RKO (cell line): ENCODE results near the gene PEX10.

Source experiments
- DNase-seq: peaks from one replicate; pipeline ENCODE4 v3.0.0-alpha.2; 2016; ENCODE audit warnings: low spot score

Gene PEX10

GRCh38 chr1:2388004-2388913, 24.1 kb downstream of the PEX10 start:
- DNase-seq, result no peak

GRCh38 chr1:2386636-2387611, 25.4 kb downstream of the PEX10 start:
- DNase-seq, result no peak

- DNase-seq, result no peak
Observed at GRCh38 chr1:2385606-2386280, 26.6 kb downstream of the PEX10 start.

- DNase-seq, result no peak
Observed at GRCh38 chr1:2384941-2385481, 27.4 kb downstream of the PEX10 start.

GRCh38 chr1:2384130-2384860, 28.1 kb downstream of the PEX10 start:
- DNase-seq, result no peak

- DNase-seq, result no peak
Observed at GRCh38 chr1:2383576-2383975, 28.8 kb downstream of the PEX10 start.

- DNase-seq, result peak; percentile 23
Observed at GRCh38 chr1:2382621-2383361, 29.6 kb downstream of the PEX10 start.

GRCh38 chr1:2381741-2382620, 30.4 kb downstream of the PEX10 start:
- DNase-seq, result peak; percentile 67

GRCh38 chr1:2380816-2381591, 31.4 kb downstream of the PEX10 start:
- no peak for DNase-seq

GRCh38 chr1:2379733-2380404, 32.5 kb downstream of the PEX10 start:
- DNase-seq, result no peak

GRCh38 chr1:2378956-2379732, 33.2 kb downstream of the PEX10 start:
- no peak for DNase-seq

GRCh38 chr1:2378441-2378851, 33.9 kb downstream of the PEX10 start:
- no peak for DNase-seq

GRCh38 chr1:2377751-2378440, 34.5 kb downstream of the PEX10 start:
- DNase-seq, result no peak

GRCh38 chr1:2376931-2377672, 35.3 kb downstream of the PEX10 start:
- no peak for DNase-seq

GRCh38 chr1:2376261-2376741, 36.1 kb downstream of the PEX10 start:
- DNase-seq, result no peak

- no peak for DNase-seq
Observed at GRCh38 chr1:2375923-2376260, 36.5 kb downstream of the PEX10 start.
